HG03196 (cell line): ENCODE measurements around the gene MAGI3.
"Not testable (repeated sequence)": the region's sequence is repeated elsewhere in the genome, so short reads cannot be mapped to it uniquely, and the experiment has no call there.

Experiments
- ATAC-seq: cut with Tn5 transposase; IDR thresholded peaks from one replicate; pipeline ENCODE4 v1.9.1; 2021; ENCODE audit not compliant: unreplicated experiment

MAGI3 gene

GRCh38 chr1:113439277-113439670 is 49.0 kb downstream of the MAGI3 start:
- ATAC-seq: no peak

- ATAC-seq: no peak
Observed at GRCh38 chr1:113442131-113442530, 51.8 kb downstream of the MAGI3 start.

DNA sequence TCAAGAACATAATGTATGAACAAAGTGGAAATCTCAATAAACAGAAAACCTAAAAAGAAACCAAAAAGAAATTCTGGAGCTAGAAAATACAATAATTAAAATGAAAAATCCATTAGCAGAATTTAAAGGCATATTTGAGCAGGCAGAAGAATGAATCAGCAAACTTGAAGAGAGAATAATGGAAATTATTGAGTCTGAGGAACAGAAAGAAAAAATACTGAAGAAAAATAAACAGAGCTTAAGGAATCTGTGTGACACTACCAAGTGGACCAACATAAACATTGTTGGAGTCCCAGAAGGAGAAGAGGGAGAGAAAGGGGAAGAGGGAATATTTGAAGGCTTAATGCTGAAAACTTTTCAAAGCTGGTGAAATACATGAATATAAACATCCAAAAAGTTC is 54.5 kb downstream of the MAGI3 start:
- no peak for ATAC-seq

DNA sequence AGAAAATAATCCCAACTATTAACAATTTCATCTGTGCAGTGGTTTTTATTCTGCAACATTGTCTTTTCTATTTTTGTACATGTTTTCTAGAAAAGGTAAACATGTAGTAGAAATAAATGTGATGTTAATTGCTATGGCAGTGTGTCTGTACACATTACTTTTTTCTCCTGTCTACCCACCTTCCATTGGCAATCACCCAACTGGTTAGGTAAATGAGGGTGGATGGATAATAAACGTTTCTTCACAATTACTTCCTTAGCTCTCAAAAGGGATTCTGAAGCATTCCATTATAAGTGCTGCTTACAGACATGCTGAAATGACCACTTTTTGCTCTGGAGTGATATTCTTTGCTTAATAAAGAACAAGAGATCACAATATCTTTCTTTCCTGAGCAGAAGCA is 61.4 kb downstream of the MAGI3 start:
- ATAC-seq: no peak

GRCh38 chr1:113452921-113453770 is 62.8 kb downstream of the MAGI3 start:
- ATAC-seq: no peak

GRCh38 chr1:113453771-113454083 is 63.4 kb downstream of the MAGI3 start:
- no peak for ATAC-seq

DNA sequence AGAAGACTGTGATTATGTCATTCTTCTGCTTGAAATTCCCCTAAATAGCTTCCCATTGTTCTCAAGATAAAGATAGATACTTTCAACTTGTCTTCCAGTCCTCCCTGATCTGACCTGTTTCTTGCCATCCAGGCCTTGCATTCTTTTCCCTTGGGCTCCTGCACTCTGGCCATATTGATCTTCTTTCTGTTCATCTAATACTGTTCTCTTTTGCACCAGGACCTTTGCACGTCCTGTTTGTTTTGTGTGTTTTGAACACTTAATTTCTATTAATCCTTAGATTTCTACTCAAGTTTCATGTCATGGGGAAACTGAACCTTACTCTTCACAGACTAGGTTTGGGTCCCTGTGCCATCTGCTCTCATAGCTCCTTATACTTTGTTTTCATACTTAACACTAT is 65.1 kb downstream of the MAGI3 start:
- ATAC-seq: no peak

- ATAC-seq: no peak
Observed at GRCh38 chr1:113456967-113457366, 66.7 kb downstream of the MAGI3 start.

DNA sequence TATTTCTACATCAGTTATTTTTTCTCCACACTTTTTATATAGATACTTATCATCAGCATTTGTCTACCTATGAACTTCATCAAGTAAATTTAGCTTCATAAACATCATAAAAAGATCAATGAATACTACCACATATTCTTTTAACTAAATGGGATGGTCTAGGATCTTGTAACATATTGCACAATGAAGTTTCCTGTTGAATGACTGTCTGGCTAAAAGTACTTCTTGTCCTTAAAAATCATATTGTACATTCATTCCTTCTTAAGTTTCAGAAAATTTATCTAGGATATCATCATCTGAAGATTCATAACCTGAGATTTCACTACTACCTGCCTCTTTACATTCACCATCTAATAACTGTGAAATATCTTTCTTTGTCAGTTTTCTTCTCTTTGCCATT is 69.0 kb downstream of the MAGI3 start:
- no peak for ATAC-seq

DNA sequence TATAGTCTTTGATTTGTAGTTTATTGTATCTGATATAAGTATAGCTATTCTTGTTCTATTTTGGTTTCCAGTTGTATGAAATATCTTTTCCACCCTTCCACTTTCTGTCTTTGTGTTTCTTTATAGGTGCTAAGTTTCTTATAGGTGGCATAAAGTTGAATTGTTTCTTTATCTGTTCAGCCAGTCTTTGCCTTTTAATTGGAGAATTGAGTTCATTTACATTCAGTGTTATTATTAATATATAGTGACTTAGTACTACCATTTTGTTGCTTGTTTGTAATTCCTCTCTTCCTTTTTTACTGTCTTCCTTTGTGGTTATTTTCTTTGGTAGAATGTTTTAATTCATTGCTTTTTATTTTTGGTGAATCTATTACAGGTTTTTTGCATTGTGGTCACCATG is 77.7 kb downstream of the MAGI3 start:
- ATAC-seq: no peak

DNA sequence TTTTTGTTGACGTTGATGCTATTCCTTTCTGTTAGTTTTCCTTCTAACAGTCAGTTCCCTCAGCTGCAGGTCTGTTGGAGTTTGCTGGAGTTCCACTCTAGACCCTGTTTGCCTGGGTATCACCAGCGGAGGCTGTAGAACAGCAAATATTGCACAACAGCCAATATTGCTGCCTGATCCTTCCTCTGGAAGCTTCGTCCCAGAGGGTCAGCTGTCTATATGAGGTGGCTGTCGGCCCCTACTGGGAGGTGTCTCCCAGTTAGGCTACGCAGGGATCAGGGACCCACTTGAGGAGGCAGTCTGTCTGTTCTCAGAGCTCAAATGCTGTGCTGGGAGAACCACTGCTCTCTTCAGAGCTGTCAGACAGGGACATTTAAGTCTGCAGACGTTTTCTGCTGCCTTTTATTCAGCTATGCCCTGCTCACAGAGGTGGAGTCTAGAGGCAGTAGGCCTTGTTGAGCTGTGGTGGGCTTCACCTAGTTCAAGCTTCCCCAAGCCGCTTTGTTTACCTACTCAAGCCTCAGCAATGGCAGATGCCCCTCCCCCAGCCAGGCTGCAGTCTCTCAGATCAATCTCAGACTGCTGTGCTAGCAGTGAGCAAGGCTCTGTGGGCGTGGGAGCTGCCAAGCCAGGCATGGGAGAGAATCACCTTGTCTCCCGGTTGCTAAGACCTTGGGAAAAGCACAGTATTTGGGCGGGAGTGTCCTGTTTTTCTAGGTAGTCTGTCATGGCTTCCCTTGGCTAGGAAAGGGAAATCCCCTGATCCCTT is 88.3 kb downstream of the MAGI3 start:
- not testable (repeated sequence) for ATAC-seq

- no peak for ATAC-seq
Observed at GRCh38 chr1:113479713-113480676, 89.7 kb downstream of the MAGI3 start.

- not testable (repeated sequence) for ATAC-seq
Observed at GRCh38 chr1:113485131-113485530, 94.8 kb downstream of the MAGI3 start.

- no peak for ATAC-seq
Observed at GRCh38 chr1:113488576-113489177, 98.4 kb downstream of the MAGI3 start.

DNA sequence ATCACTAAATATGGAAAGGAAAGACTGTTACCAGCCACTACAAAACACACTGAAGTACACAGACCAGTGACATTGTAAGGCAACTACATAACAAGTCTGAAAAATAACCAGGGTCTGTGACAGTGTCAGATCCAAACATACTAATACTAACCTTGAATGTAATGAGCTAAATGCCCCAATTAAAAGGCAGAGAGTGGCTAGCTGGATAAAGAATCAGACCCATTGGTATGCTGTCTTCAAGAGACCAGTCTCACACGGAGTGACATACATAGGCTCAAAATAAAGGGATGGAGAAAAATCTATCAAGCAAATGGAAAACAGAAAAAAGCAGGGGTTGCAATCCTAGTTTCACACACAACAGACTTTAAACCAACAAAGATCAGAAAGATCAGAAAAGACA is 100.1 kb downstream of the MAGI3 start:
- ATAC-seq: no peak

DNA sequence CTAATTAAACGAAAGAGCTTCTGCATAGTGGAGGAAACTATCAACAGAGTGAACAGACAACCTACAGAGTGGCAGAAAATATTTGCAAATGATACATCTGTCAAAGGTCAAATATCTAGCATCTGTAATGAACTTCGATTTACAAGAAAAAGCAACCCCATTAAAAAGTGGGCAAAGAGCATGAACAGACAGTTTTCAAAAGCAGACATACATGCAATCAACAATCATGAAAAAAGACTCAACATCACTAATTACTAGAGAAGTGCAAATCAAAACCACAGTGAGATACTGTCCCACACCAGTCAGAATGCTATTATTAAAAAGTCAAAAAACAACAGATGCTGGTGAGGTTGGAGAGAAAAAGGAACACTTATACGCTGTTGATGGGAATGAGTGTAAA is 103.2 kb downstream of the MAGI3 start:
- ATAC-seq: no peak

DNA sequence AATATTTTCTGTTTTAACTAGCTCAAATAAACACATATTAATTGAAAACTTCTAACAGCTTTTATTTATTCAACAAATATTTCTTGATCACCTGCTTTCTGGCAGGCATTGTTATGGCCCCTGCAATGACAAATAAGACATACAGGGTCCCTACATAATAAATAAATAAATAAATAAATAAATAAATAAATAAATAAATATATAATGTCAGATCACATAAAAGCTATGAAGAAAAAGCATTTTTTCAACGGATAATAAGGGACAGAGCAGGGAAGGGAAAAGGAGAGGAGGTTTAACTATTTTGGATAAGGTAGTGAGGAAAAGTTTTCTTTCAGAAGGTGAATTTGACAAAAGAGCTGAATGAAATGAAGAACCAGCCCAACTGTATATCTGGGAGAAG is 115.0 kb downstream of the MAGI3 start:
- ATAC-seq: no peak

GRCh38 chr1:113507552-113508214 is 117.4 kb downstream of the MAGI3 start:
- ATAC-seq: no peak

DNA sequence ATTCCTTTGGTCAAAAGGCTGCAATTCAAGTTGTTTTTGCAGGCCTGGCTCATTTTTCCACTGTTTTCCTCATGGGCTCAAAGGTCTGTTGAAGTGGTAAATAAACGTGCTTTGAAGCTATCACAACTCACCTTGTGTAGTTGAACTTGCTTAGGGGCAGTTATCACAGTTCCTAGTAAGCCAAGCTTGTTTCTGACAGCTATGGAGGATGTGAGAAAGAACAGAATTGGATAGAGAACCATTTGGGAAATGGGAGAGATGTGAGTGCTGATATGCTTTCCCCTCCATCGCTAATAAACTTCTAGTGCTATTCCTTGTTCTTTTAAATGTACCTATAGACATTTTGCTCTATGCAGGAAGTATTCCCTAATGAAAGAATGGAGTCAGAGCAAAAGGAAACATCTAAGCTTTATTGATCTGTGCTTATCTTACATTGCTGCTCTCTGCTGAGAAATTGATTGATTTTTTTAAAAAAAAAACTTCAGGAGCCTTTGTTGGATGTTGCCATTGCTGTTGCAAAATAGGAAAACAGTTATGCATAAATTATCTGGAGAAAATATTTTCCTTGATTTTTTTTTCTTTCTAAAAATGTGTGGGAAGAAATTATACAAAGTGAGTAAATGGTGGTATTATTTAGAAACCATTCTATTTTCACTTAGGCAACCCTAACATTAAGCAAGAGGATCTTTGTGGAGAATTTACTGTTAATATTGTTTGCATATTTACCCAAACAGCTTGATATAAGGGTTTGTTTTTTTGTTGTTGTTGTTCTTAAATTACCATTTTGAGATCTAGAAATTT is 118.2 kb downstream of the MAGI3 start:
- no peak for ATAC-seq

GRCh38 chr1:113509766-113510165 is 119.5 kb downstream of the MAGI3 start:
- not testable (repeated sequence) for ATAC-seq
